T1000 (cell line): ENCODE results near the gene TRIM67.

Experiments used
- DNase-seq: peaks from one replicate; lab custom pipeline; 2025; ENCODE audit warnings: mixed read lengths; lab: John Stamatoyannopoulos, UW

The TRIM67 gene

GRCh38 chr1:231183639-231184590 lies 22.1 kb downstream of the TRIM67 start:
- DNase-seq = no peak

- DNase-seq = no peak
Observed at GRCh38 chr1:231184891-231185290, 23.0 kb downstream of the TRIM67 start.

GRCh38 chr1:231185391-231185790 lies 23.5 kb downstream of the TRIM67 start:
- DNase-seq = no peak

- DNase-seq = no peak
Observed at GRCh38 chr1:231186356-231187115, 24.7 kb downstream of the TRIM67 start.

- DNase-seq = no peak
Observed at GRCh38 chr1:231187571-231187970, 25.7 kb downstream of the TRIM67 start.

GRCh38 chr1:231188072-231188471 lies 26.2 kb downstream of the TRIM67 start:
- DNase-seq = no peak

GRCh38 chr1:231188768-231189167 lies 26.9 kb downstream of the TRIM67 start:
- no peak for DNase-seq

GRCh38 chr1:231189683-231190270 lies 27.9 kb downstream of the TRIM67 start:
- no peak for DNase-seq

GRCh38 chr1:231190456-231190855 lies 28.6 kb downstream of the TRIM67 start:
- DNase-seq = no peak

- DNase-seq = no peak
Observed at GRCh38 chr1:231192620-231193163, 30.8 kb downstream of the TRIM67 start.

- DNase-seq = no peak
Observed at GRCh38 chr1:231193710-231194340, 32.0 kb downstream of the TRIM67 start.

- DNase-seq = no peak
Observed at GRCh38 chr1:231194476-231194842, 32.6 kb downstream of the TRIM67 start.

GRCh38 chr1:231194843-231195516 lies 33.1 kb downstream of the TRIM67 start:
- no peak for DNase-seq

GRCh38 chr1:231196307-231196706 lies 34.4 kb downstream of the TRIM67 start:
- DNase-seq = no peak

- no peak for DNase-seq
Observed at GRCh38 chr1:231196728-231197127, 34.9 kb downstream of the TRIM67 start.

GRCh38 chr1:231199868-231200267 lies 38.0 kb downstream of the TRIM67 start:
- no peak for DNase-seq

GRCh38 chr1:231200388-231201031 lies 38.7 kb downstream of the TRIM67 start:
- DNase-seq = no peak

- DNase-seq = no peak
Observed at GRCh38 chr1:231201375-231201978, 39.6 kb downstream of the TRIM67 start.

- no peak for DNase-seq
Observed at GRCh38 chr1:231201979-231202633, 40.2 kb downstream of the TRIM67 start.
